HepG2 (cell line): ENCODE data around the gene LRRC42. TPM values are rescaled to one million over a fixed set of nuclear protein-coding genes. Genes with fewer than 3 reads are reported as not detected.

Source experiments
- CEBPG ChIP-seq: IDR thresholded peaks from 2 replicates; pipeline ENCODE4 v1.6.1; 2016
- CEBPZ ChIP-seq: IDR thresholded peaks from 2 replicates; pipeline ENCODE4 v1.6.1; 2012; ENCODE audit warnings: low read length, improper control_type of control experiment
- HDAC2 ChIP-seq: sonication (generic); formaldehyde crosslinking; IDR thresholded peaks from 2 replicates; pipeline ENCODE4 v1.4.0; 2020; ENCODE audit warnings: missing genetic modification reagents
- HIC2 ChIP-seq: sonication (generic); formaldehyde crosslinking; IDR thresholded peaks from 2 replicates; pipeline ENCODE4 v1.9.0; 2022; ENCODE audit warnings: low read depth, missing genetic modification reagents
- HIVEP1 ChIP-seq: sonication (generic); formaldehyde crosslinking; IDR thresholded peaks from 2 replicates; pipeline ENCODE4 v1.4.0; 2020; ENCODE audit warnings: mild to moderate bottlenecking, missing genetic modification reagents
- HNRNPLL ChIP-seq: fragments of 200-400 bp; formaldehyde crosslinking; IDR thresholded peaks from 2 replicates; pipeline ENCODE4 v1.6.1; 2017; ENCODE audit warnings: mild to moderate bottlenecking, low read depth, low read length; ENCODE audit not compliant: poor library complexity, severe bottlenecking
- KDM1A ChIP-seq: IDR thresholded peaks from 2 replicates; pipeline ENCODE4 v1.6.1; 2016; ENCODE audit warnings: missing compliant biosample characterization
- KLF13 ChIP-seq: sonication (generic); formaldehyde crosslinking; IDR thresholded peaks from 2 replicates; pipeline ENCODE4 v1.4.0; 2020; ENCODE audit warnings: mild to moderate bottlenecking, missing genetic modification reagents
- MTF1 ChIP-seq: sonication (generic); formaldehyde crosslinking; IDR thresholded peaks from 2 replicates; pipeline ENCODE4 v1.5.0; 2020; ENCODE audit warnings: missing genetic modification reagents
- MXI1 ChIP-seq: IDR thresholded peaks from 3 replicates; pipeline ENCODE4 v1.6.1; 2012; ENCODE audit warnings: low read depth, low read length, inconsistent platforms, borderline replicate concordance
- NFE2L2 ChIP-seq: fragments of 150-350 bp; IDR thresholded peaks from 2 replicates; pipeline ENCODE4 v1.6.1; 2014; ENCODE audit warnings: low read length
- NKX3-1 ChIP-seq: sonication (generic); formaldehyde crosslinking; IDR thresholded peaks from 2 replicates; pipeline ENCODE4 v1.5.0; 2020; ENCODE audit warnings: missing genetic modification reagents
- NR3C1 ChIP-seq: sonication (generic); formaldehyde crosslinking; IDR thresholded peaks from 2 replicates; pipeline ENCODE4 v1.4.0; 2020; ENCODE audit warnings: missing genetic modification reagents
- RBAK ChIP-seq: sonication (generic); formaldehyde crosslinking; IDR thresholded peaks from 2 replicates; pipeline ENCODE4 v1.5.1; 2020; ENCODE audit warnings: mild to moderate bottlenecking, missing genetic modification reagents
- RBFOX2 ChIP-seq: fragments of 200-400 bp; formaldehyde crosslinking; IDR thresholded peaks from 2 replicates; pipeline ENCODE4 v1.6.1; 2017; ENCODE audit warnings: low read depth, mild to moderate bottlenecking, low read length
- RORA ChIP-seq: sonication (generic); formaldehyde crosslinking; IDR thresholded peaks from 2 replicates; pipeline ENCODE4 v1.5.0; 2020; ENCODE audit warnings: mild to moderate bottlenecking, missing genetic modification reagents, moderate library complexity
- TEAD2 ChIP-seq: sonication (generic); formaldehyde crosslinking; IDR thresholded peaks from 2 replicates; pipeline ENCODE4 v1.9.0; 2021; ENCODE audit warnings: missing genetic modification reagents
- TIGD3 ChIP-seq: sonication (generic); formaldehyde crosslinking; IDR thresholded peaks from 2 replicates; pipeline ENCODE4 v1.5.1; 2020; ENCODE audit warnings: mild to moderate bottlenecking, missing genetic modification reagents, borderline replicate concordance
- ZFP41 ChIP-seq: sonication (generic); formaldehyde crosslinking; IDR thresholded peaks from 2 replicates; pipeline ENCODE4 v1.4.0; 2020; ENCODE audit warnings: mild to moderate bottlenecking, missing genetic modification reagents, borderline replicate concordance
- ZNF12 ChIP-seq: sonication (generic); formaldehyde crosslinking; IDR thresholded peaks from 2 replicates; pipeline ENCODE4 v1.5.0; 2020; ENCODE audit warnings: missing genetic modification reagents
- ZNF234 ChIP-seq: sonication (generic); formaldehyde crosslinking; conservative IDR thresholded peaks from 2 replicates; pipeline ENCODE4 v1.5.1; 2020; ENCODE audit warnings: mild to moderate bottlenecking, missing genetic modification reagents
- ZNF282 ChIP-seq: fragments of 450-650 bp; IDR thresholded peaks from 2 replicates; pipeline ENCODE4 v1.6.1; 2018; ENCODE audit not compliant: partially characterized antibody
- ZNF564 ChIP-seq: sonication (generic); formaldehyde crosslinking; IDR thresholded peaks from 2 replicates; pipeline ENCODE4 v1.8.1; 2023; ENCODE audit warnings: mild to moderate bottlenecking, missing genetic modification reagents
- ZNF772 ChIP-seq: sonication (generic); formaldehyde crosslinking; IDR thresholded peaks from 2 replicates; pipeline ENCODE4 v1.5.0; 2020; ENCODE audit warnings: mild to moderate bottlenecking, missing genetic modification reagents
- polyA plus RNA-seq, 8 experiments: library from polyadenylated mRNA; depleted of rRNA in 3 of 8; stranded (reverse) in 7 of 8; unstranded in 1 of 8; fragments of >200 nt; fragmentation: Illumina TruSeq in 4 of 8; extraction: Trizol in 4 of 8; gene quantifications; 2 replicates each; pipeline versions ENCODE4 v1.2.1 to v1.2.3, GENCODE V29; 2011 to 2016; ENCODE audit warnings: low read depth in 4 of 8, missing spikeins in 1 of 8, mixed read lengths in 1 of 8; ENCODE audit not compliant: insufficient read depth in 1 of 8
- total RNA-seq, 5 experiments: library from RNA; depleted of rRNA; stranded (reverse); fragments of >200 nt; fragmentation: Illumina TruSeq; extraction: Trizol; gene quantifications; 2 replicates each; pipeline ENCODE4 v1.2.3, GENCODE V29; 2016; ENCODE audit warnings: low read depth in 1 of 5

The LRRC42 gene
- total and polyA plus RNA-seq, 2 of the 13 experiments (the other 11 are each of a cell fraction or from before 2014, with no cell fraction given): 30.6 to 43.6 TPM

GRCh38 chr1:54016343-54017282, 70.5 kb downstream of the LRRC42 start (continued):
- TF ChIP-seq KLF13 (CRISPR knock-in tag): no peak
- no peak for TF ChIP-seq NR3C1
- TF ChIP-seq HIVEP1 (CRISPR knock-in tag): no peak
- 0 out of 3 replicates have a peak, but pooled peaks have one; percentile 8 for TF ChIP-seq MXI1
- peak; percentile 49; the same call in 1 of the 2 replicates for TF ChIP-seq ZNF772 (CRISPR knock-in tag)
- TF ChIP-seq ZNF12 (CRISPR knock-in tag): peak; percentile 71; the same call in 1 of the 2 replicates
- no peak; the same call in 1 of the 2 replicates for TF ChIP-seq NFE2L2
- no peak for TF ChIP-seq HNRNPLL
- peak; percentile 97 for TF ChIP-seq KDM1A (CRISPR knock-in tag)
- no peak for TF ChIP-seq RBAK (CRISPR knock-in tag)
- peak; percentile 80 for TF ChIP-seq HDAC2 (CRISPR knock-in tag)
- no peak for TF ChIP-seq ZNF282
- no peak for TF ChIP-seq MTF1 (CRISPR knock-in tag)
- no peak for TF ChIP-seq NKX3-1 (CRISPR knock-in tag)
- TF ChIP-seq TIGD3: no peak
- TF ChIP-seq CEBPZ: no peak
- TF ChIP-seq TEAD2 (CRISPR knock-in tag): no peak
- no peak for TF ChIP-seq ZNF564 (CRISPR knock-in tag)
- TF ChIP-seq RBFOX2: 0 out of 2 replicates have a peak, but pooled peaks have one; percentile 28
- TF ChIP-seq CEBPG (CRISPR knock-in tag): peak; percentile 94
- TF ChIP-seq RORA (CRISPR knock-in tag): no peak; the same call in 1 of the 2 replicates
- no peak for TF ChIP-seq ZNF234 (CRISPR knock-in tag)
- peak; percentile 53; the same call in 1 of the 2 replicates for TF ChIP-seq HIC2 (CRISPR knock-in tag)
- TF ChIP-seq ZFP41 (CRISPR knock-in tag): no peak
